Measurements from ENCODE around the gene DNAJA3. TPM values are rescaled to one million over a fixed set of nuclear protein-coding genes. Genes with fewer than 3 reads are reported as not detected.

DNAJA3 gene
- total and polyA plus RNA-seq, 10 of the 15 experiments (the other 5 are each of a cell fraction or from before 2014, with no cell fraction given), result 8.4 to 141 (median 60.8) TPM

GRCh38 chr16:4505356-4506147 lies 79.9 kb downstream of the DNAJA3 start (continued):
- no peak for TF ChIP-seq CEBPZ (IDR thresholded peaks at IDR 0.05; ENCODE audit: low read depth, low read length)

Small RNA genes lying within 50 kb of the gene (small RNA-seq; reads per million reads assigned to genes)
- not detected for gene AC012676.2

Other genes starting within 250 kb of the DNAJA3 start
Only the 7 nearest of the 12 such genes appear.
- 0.06 TPM in 1 of 2 replicates, not detected in the other for gene GLIS2, start 109.8 kb upstream of the DNAJA3 start, total RNA-seq (2014; rRNA removed)
- not detected in 2 replicates for gene GLIS2, start 109.8 kb upstream of the DNAJA3 start, total RNA-seq (2014; rRNA removed; fragmentation: Illumina TruSeq; extraction: Trizol)
- 0.51 and 0.61 TPM in 2 replicates for gene GLIS2, start 109.8 kb upstream of the DNAJA3 start, total RNA-seq (2021)
- gene GLIS2, start 109.8 kb upstream of the DNAJA3 start, polyA plus RNA-seq (2011; rRNA removed), result 0.37 and 0.64 TPM in 2 replicates
- gene GLIS2, start 109.8 kb upstream of the DNAJA3 start, polyA plus RNA-seq (2014; fragmentation: Illumina TruSeq; extraction: Trizol), result 0.03 TPM in 1 of 2 replicates, not detected in the other
- not detected for gene GLIS2, start 109.8 kb upstream of the DNAJA3 start, polyA plus RNA-seq (2014; fragmentation: Nextera tagmentation; extraction: Ambion mirVana)
- 0.14 and 0.25 TPM in 2 replicates for gene GLIS2, start 109.8 kb upstream of the DNAJA3 start, polyA plus RNA-seq (2014; rRNA removed)
- under 1 TPM in 1 of 2 experiments, not detected in 1; 0.21 TPM for gene GLIS2, start 109.8 kb upstream of the DNAJA3 start, polyA plus RNA-seq (2016; fragmentation: Nextera tagmentation; extraction: Ambion mirVana)
- 50.2 and 55.4 TPM in 2 replicates for gene PAM16, start 74.5 kb upstream of the DNAJA3 start, total RNA-seq (2014; rRNA removed)
- 17.8 and 18.5 TPM in 2 replicates for gene PAM16, start 74.5 kb upstream of the DNAJA3 start, total RNA-seq (2014; rRNA removed; fragmentation: Illumina TruSeq; extraction: Trizol)
- 54.9 and 61.6 TPM in 2 replicates for gene PAM16, start 74.5 kb upstream of the DNAJA3 start, total RNA-seq (2021)
- 22.5 and 32.8 TPM in 2 replicates for gene PAM16, start 74.5 kb upstream of the DNAJA3 start, polyA plus RNA-seq (2011; rRNA removed)
- 8.4 and 20.7 TPM in 2 replicates for gene PAM16, start 74.5 kb upstream of the DNAJA3 start, polyA plus RNA-seq (2014; fragmentation: Illumina TruSeq; extraction: Trizol)
- 10 to 100 TPM; 20.8 to 48.1 TPM for gene PAM16, start 74.5 kb upstream of the DNAJA3 start, polyA plus RNA-seq (2014; fragmentation: Nextera tagmentation; extraction: Ambion mirVana)
- gene PAM16, start 74.5 kb upstream of the DNAJA3 start, polyA plus RNA-seq (2014; rRNA removed), result 94.3 and 100 TPM in 2 replicates
- 10 to 100 TPM; 72.8 to 78.7 TPM for gene PAM16, start 74.5 kb upstream of the DNAJA3 start, polyA plus RNA-seq (2016; fragmentation: Nextera tagmentation; extraction: Ambion mirVana)
- not detected in 2 replicates for gene VASN, start 54.0 kb upstream of the DNAJA3 start, total RNA-seq (2014; rRNA removed)
- gene VASN, start 54.0 kb upstream of the DNAJA3 start, total RNA-seq (2014; rRNA removed; fragmentation: Illumina TruSeq; extraction: Trizol), result not detected in 2 replicates
- 0.10 TPM in 1 of 2 replicates, not detected in the other for gene VASN, start 54.0 kb upstream of the DNAJA3 start, total RNA-seq (2021)
- gene VASN, start 54.0 kb upstream of the DNAJA3 start, polyA plus RNA-seq (2011; rRNA removed), result not detected in 2 replicates
- gene VASN, start 54.0 kb upstream of the DNAJA3 start, polyA plus RNA-seq (2014; fragmentation: Illumina TruSeq; extraction: Trizol), result not detected in 2 replicates
- under 1 TPM in 1 of 2 experiments, not detected in 1; 0.02 TPM for gene VASN, start 54.0 kb upstream of the DNAJA3 start, polyA plus RNA-seq (2014; fragmentation: Nextera tagmentation; extraction: Ambion mirVana)
- gene VASN, start 54.0 kb upstream of the DNAJA3 start, polyA plus RNA-seq (2014; rRNA removed), result not detected in 2 replicates
- gene VASN, start 54.0 kb upstream of the DNAJA3 start, polyA plus RNA-seq (2016; fragmentation: Nextera tagmentation; extraction: Ambion mirVana), result under 1 TPM; 0.18 to 0.19 TPM
- gene CORO7, start 9.3 kb upstream of the DNAJA3 start, total RNA-seq (2014; rRNA removed), result 43.2 and 56.5 TPM in 2 replicates
- gene CORO7, start 9.3 kb upstream of the DNAJA3 start, total RNA-seq (2014; rRNA removed; fragmentation: Illumina TruSeq; extraction: Trizol), result 18.9 and 19.0 TPM in 2 replicates
- 89.2 and 91.7 TPM in 2 replicates for gene CORO7, start 9.3 kb upstream of the DNAJA3 start, total RNA-seq (2021)
- gene CORO7, start 9.3 kb upstream of the DNAJA3 start, polyA plus RNA-seq (2011; rRNA removed), result 11.9 and 40.0 TPM in 2 replicates
- 6.0 and 17.2 TPM in 2 replicates for gene CORO7, start 9.3 kb upstream of the DNAJA3 start, polyA plus RNA-seq (2014; fragmentation: Illumina TruSeq; extraction: Trizol)
- under 1 TPM; 0.64 to 0.84 TPM for gene CORO7, start 9.3 kb upstream of the DNAJA3 start, polyA plus RNA-seq (2014; fragmentation: Nextera tagmentation; extraction: Ambion mirVana)
- 65.8 and 76.0 TPM in 2 replicates for gene CORO7, start 9.3 kb upstream of the DNAJA3 start, polyA plus RNA-seq (2014; rRNA removed)
- 10 to 100 TPM; 47.4 to 49.1 TPM for gene CORO7, start 9.3 kb upstream of the DNAJA3 start, polyA plus RNA-seq (2016; fragmentation: Nextera tagmentation; extraction: Ambion mirVana)
- gene NMRAL1, start 48.8 kb downstream of the DNAJA3 start, total RNA-seq (2014; rRNA removed), result 69.7 and 74.8 TPM in 2 replicates
- 41.6 and 52.5 TPM in 2 replicates for gene NMRAL1, start 48.8 kb downstream of the DNAJA3 start, total RNA-seq (2014; rRNA removed; fragmentation: Illumina TruSeq; extraction: Trizol)
- 66.0 and 72.4 TPM in 2 replicates for gene NMRAL1, start 48.8 kb downstream of the DNAJA3 start, total RNA-seq (2021)
- gene NMRAL1, start 48.8 kb downstream of the DNAJA3 start, polyA plus RNA-seq (2011; rRNA removed), result 19.9 and 33.7 TPM in 2 replicates
- gene NMRAL1, start 48.8 kb downstream of the DNAJA3 start, polyA plus RNA-seq (2014; fragmentation: Illumina TruSeq; extraction: Trizol), result 14.9 and 36.5 TPM in 2 replicates
- gene NMRAL1, start 48.8 kb downstream of the DNAJA3 start, polyA plus RNA-seq (2014; fragmentation: Nextera tagmentation; extraction: Ambion mirVana), result 10 to 100 TPM in 1 of 2 experiments, 1 to 10 TPM in 1; 4.8 to 11.2 TPM
- gene NMRAL1, start 48.8 kb downstream of the DNAJA3 start, polyA plus RNA-seq (2014; rRNA removed), result 74.2 and 74.4 TPM in 2 replicates
- 100 to 1,000 TPM in 1 of 2 experiments, 10 to 100 TPM in 1; 84.1 to 102 TPM for gene NMRAL1, start 48.8 kb downstream of the DNAJA3 start, polyA plus RNA-seq (2016; fragmentation: Nextera tagmentation; extraction: Ambion mirVana)
- 58.9 and 61.9 TPM in 2 replicates for gene HMOX2, start 50.5 kb downstream of the DNAJA3 start, total RNA-seq (2014; rRNA removed)
- 47.7 and 51.2 TPM in 2 replicates for gene HMOX2, start 50.5 kb downstream of the DNAJA3 start, total RNA-seq (2014; rRNA removed; fragmentation: Illumina TruSeq; extraction: Trizol)
- gene HMOX2, start 50.5 kb downstream of the DNAJA3 start, total RNA-seq (2021), result 53.3 and 56.2 TPM in 2 replicates
- gene HMOX2, start 50.5 kb downstream of the DNAJA3 start, polyA plus RNA-seq (2011; rRNA removed), result 50.4 and 56.7 TPM in 2 replicates
- 47.8 and 61.5 TPM in 2 replicates for gene HMOX2, start 50.5 kb downstream of the DNAJA3 start, polyA plus RNA-seq (2014; fragmentation: Illumina TruSeq; extraction: Trizol)
- 10 to 100 TPM; 26.4 to 37.7 TPM for gene HMOX2, start 50.5 kb downstream of the DNAJA3 start, polyA plus RNA-seq (2014; fragmentation: Nextera tagmentation; extraction: Ambion mirVana)
- 70.6 and 70.8 TPM in 2 replicates for gene HMOX2, start 50.5 kb downstream of the DNAJA3 start, polyA plus RNA-seq (2014; rRNA removed)
- 100 to 1,000 TPM in 1 of 2 experiments, 10 to 100 TPM in 1; 85.7 to 111 TPM for gene HMOX2, start 50.5 kb downstream of the DNAJA3 start, polyA plus RNA-seq (2016; fragmentation: Nextera tagmentation; extraction: Ambion mirVana)
- gene CDIP1, start 112.9 kb downstream of the DNAJA3 start, total RNA-seq (2014; rRNA removed), result 14.2 and 15.6 TPM in 2 replicates
- gene CDIP1, start 112.9 kb downstream of the DNAJA3 start, total RNA-seq (2014; rRNA removed; fragmentation: Illumina TruSeq; extraction: Trizol), result 7.6 and 9.1 TPM in 2 replicates
- gene CDIP1, start 112.9 kb downstream of the DNAJA3 start, total RNA-seq (2021), result 27.8 and 28.2 TPM in 2 replicates
- 3.1 and 11.0 TPM in 2 replicates for gene CDIP1, start 112.9 kb downstream of the DNAJA3 start, polyA plus RNA-seq (2011; rRNA removed)
- 10.3 and 17.5 TPM in 2 replicates for gene CDIP1, start 112.9 kb downstream of the DNAJA3 start, polyA plus RNA-seq (2014; fragmentation: Illumina TruSeq; extraction: Trizol)
- gene CDIP1, start 112.9 kb downstream of the DNAJA3 start, polyA plus RNA-seq (2014; fragmentation: Nextera tagmentation; extraction: Ambion mirVana), result 1 to 10 TPM; 6.1 to 7.2 TPM
- 11.5 and 12.0 TPM in 2 replicates for gene CDIP1, start 112.9 kb downstream of the DNAJA3 start, polyA plus RNA-seq (2014; rRNA removed)
- 10 to 100 TPM; 29.4 to 32.4 TPM for gene CDIP1, start 112.9 kb downstream of the DNAJA3 start, polyA plus RNA-seq (2016; fragmentation: Nextera tagmentation; extraction: Ambion mirVana)

Data from GM12878 (cell line).